B cell (primary cell): ENCODE results near the gene FAM83B. TPM values are rescaled to one million over a fixed set of nuclear protein-coding genes. Genes with fewer than 3 reads are reported as not detected.
"Not testable (repeated sequence)": the region's sequence is repeated elsewhere in the genome, so short reads cannot be mapped to it uniquely, and the experiment has no call there.

ENCODE experiments used
- ATAC-seq: fragments of 200-7000 bp; cut with Tn5 transposase; one replicate; pipeline ENCODE4 v1.10.0; 2021; ENCODE audit warnings: low read depth, mild to moderate bottlenecking, moderate number of reproducible peaks, moderate library complexity
- CTCF ChIA-PET: fragments of 350-600 bp; sonication (Branson Sonifier 250); formaldehyde crosslinking; loops from one replicate; lab custom pipeline; 2021; ENCODE audit warnings: antibody characterized with exemption, inconsistent platforms; lab: Charles Lee
- POLR2A ChIA-PET: fragments of 350-600 bp; sonication (Branson Sonifier 250); formaldehyde crosslinking; loops from one replicate; lab custom pipeline; 2021; ENCODE audit warnings: antibody characterized with exemption; lab: Charles Lee
- DNase-seq: peaks from one replicate; pipeline ENCODE4 v3.0.0; 2013
- H2AFZ ChIP-seq: 2 replicates; pipeline ENCODE4 v1.6.1; 2012; ENCODE audit warnings: mild to moderate bottlenecking, low read depth, low read length; ENCODE audit not compliant: insufficient read depth, poor library complexity, severe bottlenecking
- H3K27ac ChIP-seq, 2 donors: 1 replicate in 1 of 2; 2 replicates in 1 of 2; pipeline ENCODE4 v1.5.1; 2012 to 2013; ENCODE audit warnings: low read length in 2 of 2, mild to moderate bottlenecking in 2 of 2, moderate library complexity in 1 of 2
- H3K27me3 ChIP-seq, 4 experiments: fragments of 200-600 bp in 1 of 4; sonication (generic) in 1 of 4; replicated peaks in 1 of 4; 1 replicate in 2 of 4; 2 replicates in 2 of 4; pipeline versions ENCODE4 v1.6.1 to v1.7.0; 2013 to 2016; ENCODE audit warnings: low read length in 3 of 4, mild to moderate bottlenecking in 2 of 4, mixed read lengths in 1 of 4, moderate library complexity in 1 of 4; ENCODE audit not compliant: insufficient read depth in 4 of 4, control insufficient read depth in 3 of 4; ENCODE audit errors: control extremely low read depth in 1 of 4
- H3K36me3 ChIP-seq, 2 experiments: replicated peaks in 1 of 2; 1 replicate in 1 of 2; 2 replicates in 1 of 2; pipeline versions ENCODE4 v1.6.1 to v1.7.1; 2013; ENCODE audit warnings: low read length in 1 of 2; ENCODE audit not compliant: insufficient read depth in 2 of 2, control insufficient read depth in 1 of 2; ENCODE audit errors: control extremely low read depth in 1 of 2, extremely low read depth in 1 of 2
- H3K4me1 ChIP-seq, 2 donors: fragments of 200-600 bp in 1 of 2; sonication (generic) in 1 of 2; 1 replicate in 1 of 2; 2 replicates in 1 of 2; pipeline versions ENCODE4 v1.5.1 to v1.6.1; 2013 to 2017; ENCODE audit warnings: low read length in 2 of 2; ENCODE audit not compliant: control insufficient read depth in 2 of 2, insufficient read depth in 2 of 2
- H3K4me2 ChIP-seq: replicated peaks from 2 replicates; pipeline ENCODE3; 2012; ENCODE audit warnings: mild to moderate bottlenecking, low read depth, low read length; ENCODE audit not compliant: poor library complexity, severe bottlenecking
- H3K4me3 ChIP-seq, 5 experiments: fragments of 200-600 bp in 1 of 5; sonication (generic) in 1 of 5; 1 replicate in 3 of 5; 2 replicates in 2 of 5; pipeline versions ENCODE4 v1.5.1 to v1.7.0; 2011 to 2016; ENCODE audit warnings: low read length in 4 of 5, mild to moderate bottlenecking in 4 of 5, low read depth in 2 of 5, control low read depth in 1 of 5, moderate library complexity in 1 of 5; ENCODE audit not compliant: insufficient read depth in 1 of 5; ENCODE audit errors: control extremely low read depth in 1 of 5, extremely low read depth in 1 of 5
- H3K79me2 ChIP-seq: fragments of 200-600 bp; sonication (generic); one replicate; pipeline ENCODE4 v1.6.0; 2016; ENCODE audit warnings: low read length; ENCODE audit not compliant: control insufficient read depth, insufficient read depth
- H3K9ac ChIP-seq: fragments of 200-600 bp; sonication (generic); 2 replicates; pipeline ENCODE4 v1.6.1; 2017; ENCODE audit warnings: mild to moderate bottlenecking, low read length, moderate library complexity
- H3K9me3 ChIP-seq, 3 donors: one replicate each; pipeline versions ENCODE4 v1.6.1 to v1.7.1; 2013; ENCODE audit warnings: low read length in 2 of 3; ENCODE audit not compliant: control insufficient read depth in 2 of 3, insufficient read depth in 1 of 3; ENCODE audit errors: control extremely low read depth in 1 of 3
- H4K20me1 ChIP-seq: 2 replicates; pipeline ENCODE4 v1.6.0; 2012; ENCODE audit warnings: mild to moderate bottlenecking, low read length; ENCODE audit not compliant: insufficient read depth, control insufficient read depth, poor library complexity, severe bottlenecking
- H3K27ac Mint-ChIP-seq: one replicate; pipeline ENCODE4 v1.8.0; 2021; ENCODE audit warnings: mixed read lengths
- H3K27me3 Mint-ChIP-seq: one replicate; pipeline ENCODE4 v1.8.0; 2021; ENCODE audit warnings: mixed read lengths
- H3K4me1 Mint-ChIP-seq: one replicate; pipeline ENCODE4 v1.8.0; 2021; ENCODE audit warnings: mixed read lengths
- H3K4me3 Mint-ChIP-seq: one replicate; pipeline ENCODE4 v1.8.0; 2021; ENCODE audit warnings: mixed read lengths
- H3K9me3 Mint-ChIP-seq: one replicate; pipeline ENCODE4 v1.8.0; 2022; ENCODE audit warnings: mixed read lengths; ENCODE audit not compliant: insufficient read depth
- CTCF ChIP-seq: fragments of 200-600 bp; IDR thresholded peaks from one replicate; pipeline ENCODE4 v1.8.0; 2022; ENCODE audit warnings: antibody characterized with exemption, mild to moderate bottlenecking
- EZH2 ChIP-seq: IDR thresholded peaks from 2 replicates; pipeline ENCODE4 v1.6.1; 2012; ENCODE audit warnings: borderline replicate concordance, low read depth, mild to moderate bottlenecking, moderate library complexity, low read length; ENCODE audit not compliant: insufficient read depth, poor library complexity, severe bottlenecking
- WGBS: methylation state at CpG from one replicate; pipeline ENCODE4 v1.1.5; 2013; ENCODE audit warnings: missing lambda C conversion rate; ENCODE audit not compliant: insufficient coverage; 5-methylcytosine and 5-hydroxymethylcytosine counted together
- intact Hi-C: fragments of 100-400 bp; cut with micrococcal nuclease; formaldehyde crosslinking; loops from one replicate; pipeline ENCODE4 v1.10.0; 2022
- polyA plus RNA-seq: library from polyadenylated mRNA; depleted of rRNA; stranded (reverse); fragments of >200 nt; gene quantifications from 2 replicates; pipeline ENCODE4 v1.2.3, GENCODE V29; 2012
- total RNA-seq, 2 donors: library from RNA; stranded (reverse); fragments of 120-200 nt in 1 of 2; gene quantifications; 1 replicate in 1 of 2; 2 replicates in 1 of 2; pipeline versions ENCODE4 v1.2.3 to v1.2.4, GENCODE V29; 2013 to 2022

Gene FAM83B
- total and polyA plus RNA-seq, 2 donors (not counting 1 experiment from before 2014, with no cell fraction given): not detected

DNA sequence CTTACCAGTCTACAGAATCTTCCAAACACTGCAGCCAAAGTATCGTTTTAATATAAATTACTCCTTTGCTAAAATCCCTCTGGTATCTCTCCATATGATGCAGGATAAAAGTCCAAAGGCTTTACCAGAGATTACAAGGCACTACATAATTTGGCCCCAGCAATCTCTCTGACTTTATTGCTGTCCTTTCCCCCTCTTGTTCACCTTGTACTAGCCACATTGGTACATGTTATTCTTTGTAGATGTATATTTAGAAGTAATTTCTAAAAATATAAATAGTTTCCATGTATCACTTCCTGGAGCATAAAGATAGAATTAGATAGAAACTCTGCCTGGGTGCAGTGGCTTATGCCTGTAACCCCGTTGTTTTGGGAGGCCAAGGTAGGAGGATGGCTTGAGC, 28.7 kb upstream of the FAM83B start:
- no peak overlapping the region for H3K27ac Mint-ChIP-seq
- WGBS: 86% methylated on average over 1 of the region's 2 CpGs
- H2AFZ ChIP-seq: no peak overlapping the region

GRCh38 chr6:54824225-54824624, 22.3 kb upstream of the FAM83B start:
- not testable (repeated sequence) for H3K9ac ChIP-seq

More for the DNA sequence above, 28.7 kb upstream of the FAM83B start:
- no peak overlapping the region for H3K27ac ChIP-seq
- H3K9me3 Mint-ChIP-seq: peaks cover 8% of the 10 kb centered on the region
- intact Hi-C loops: no loop called here
- ATAC-seq: no peak
- no peak overlapping the region for H3K4me2 ChIP-seq
- H4K20me1 ChIP-seq: no peaks in the 10 kb centered on the region
- no peaks in the 10 kb centered on the region for H3K27me3 Mint-ChIP-seq
- CTCF ChIA-PET: no interaction called here
- TF ChIP-seq EZH2 (no peak), CTCF (no peak)
- no peaks in the 10 kb centered on the region for H3K36me3 ChIP-seq
- no peaks in the 10 kb centered on the region for H3K27me3 ChIP-seq
- no peaks in the 10 kb centered on the region for H3K9me3 ChIP-seq
- no peak overlapping the region for H3K9ac ChIP-seq
- H3K4me3 Mint-ChIP-seq: no peak overlapping the region
- no peaks in the 10 kb centered on the region for H3K4me1 Mint-ChIP-seq
- no peaks in the 10 kb centered on the region for H3K4me1 ChIP-seq
- H3K79me2 ChIP-seq: no peaks in the 10 kb centered on the region
- no peak overlapping the region for H3K4me3 ChIP-seq
- POLR2A ChIA-PET: no interaction called here
- DNase-seq: no peak

More at GRCh38 chr6:54824225-54824624, 22.3 kb upstream of the FAM83B start:
- H4K20me1 ChIP-seq, H3K9me3 Mint-ChIP-seq, H3K79me2 ChIP-seq, H3K27me3 ChIP-seq, CTCF ChIA-PET, H3K4me2 ChIP-seq, H3K4me1 Mint-ChIP-seq, H3K4me3 Mint-ChIP-seq, H3K36me3 ChIP-seq, intact Hi-C loops, H2AFZ ChIP-seq, H3K27ac ChIP-seq, ATAC-seq, DNase-seq, H3K27ac Mint-ChIP-seq, H3K4me3 ChIP-seq, H3K4me1 ChIP-seq, H3K27me3 Mint-ChIP-seq, POLR2A ChIA-PET: not testable (repeated sequence)
- peaks cover 0 to 12% (median 0%) of the 10 kb centered on the region in 3 donors for H3K9me3 ChIP-seq
- WGBS: 83% methylated on average over 6 of the region's 6 CpGs
